Measurements from ENCODE around the gene GSTP1. TPM values are rescaled to one million over a fixed set of nuclear protein-coding genes. Genes with fewer than 3 reads are reported as not detected.
"Not testable (repeated sequence)": the region's sequence is repeated elsewhere in the genome, so short reads cannot be mapped to it uniquely, and the experiment has no call there.

GSTP1 gene
- total and polyA plus RNA-seq, 4 donors: 632 to 2,206 (median 1,023) TPM

- Histone ChIP-seq H3K9ac (ENCODE audit: insufficient read depth in 1 of 2, low read length in 2 of 2) (peak overlapping the region in 1 of 2 donors; percentile 23), H3K27me3 (ENCODE audit: control insufficient read depth in 3 of 3, insufficient read depth in 3 of 3, low read length in 2 of 3) (no peaks in the 10 kb centered on the region), H3K4me1 (ENCODE audit: control insufficient read depth in 5 of 5, insufficient read depth in 5 of 5, low read length in 5 of 5) (peaks cover 0 to 12% (median 0%) of the 10 kb centered on the region in 5 donors), H3K4me3 (no peak overlapping the region), H3K27ac (ENCODE audit: low read depth in 1 of 2, low read length in 1 of 2) (peak overlapping the region in 1 of 2 donors; percentile 55), H3K36me3 (ENCODE audit: control insufficient read depth in 4 of 4, insufficient read depth in 4 of 4, low read length in 4 of 4) (no peaks in the 10 kb centered on the region), H3K9me3 (ENCODE audit: control insufficient read depth in 4 of 4, insufficient read depth in 3 of 4, low read length in 3 of 4) (no peaks in the 10 kb centered on the region)
- TF ChIP-seq CTCF (IDR thresholded peaks at IDR 0.05; ENCODE audit: control extremely low read depth, extremely low read depth): no peak
- WGBS, 2 donors: 63 to 79% methylated on average over 10 of the region's 10 CpGs
- ATAC-seq (ENCODE audit: insufficient read depth, low FRiP score): no peak
- DNase-seq: no peak
Observed at GRCh38 chr11:67562963-67563704, 20.5 kb upstream of the GSTP1 start.

DNA sequence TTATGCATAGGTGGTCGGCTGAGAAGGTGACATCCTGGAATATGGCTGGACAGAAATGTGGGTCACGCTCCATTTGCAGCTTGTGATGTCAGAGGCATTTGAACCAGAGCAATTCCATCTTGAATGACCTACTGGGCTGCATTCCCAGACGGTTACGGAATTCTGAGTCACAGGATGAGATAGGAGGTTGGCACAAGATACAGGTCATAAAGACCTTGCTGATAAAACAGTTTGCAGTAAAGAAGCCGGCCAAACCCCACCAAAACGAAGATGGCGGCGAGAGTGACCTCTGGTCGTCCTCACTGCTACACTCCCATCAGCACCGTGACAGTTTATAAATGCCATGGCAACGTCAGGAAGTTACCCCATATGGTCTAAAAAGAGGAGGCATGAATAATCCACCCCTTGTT lies 19.9 kb upstream of the GSTP1 start:
- peaks cover 0 to 11% (median 0%) of the 10 kb centered on the region in 5 donors for H3K4me1 ChIP-seq (ENCODE audit: control insufficient read depth in 5 of 5, insufficient read depth in 5 of 5, low read length in 5 of 5)

GRCh38 chr11:67564230-67564629 lies 19.4 kb upstream of the GSTP1 start:
- Histone ChIP-seq H3K36me3 (ENCODE audit: control insufficient read depth in 4 of 4, insufficient read depth in 4 of 4, low read length in 4 of 4) (no peaks in the 10 kb centered on the region), H3K4me3 (no peak overlapping the region), H3K9ac (ENCODE audit: insufficient read depth in 1 of 2, low read length in 2 of 2) (no peak overlapping the region), H3K27ac (ENCODE audit: low read depth in 1 of 2, low read length in 1 of 2) (peak overlapping the region in 1 of 2 donors; percentile 82), H3K4me1 (ENCODE audit: control insufficient read depth in 5 of 5, insufficient read depth in 5 of 5, low read length in 5 of 5) (peaks cover 0 to 8% (median 0%) of the 10 kb centered on the region in 5 donors), H3K27me3 (ENCODE audit: control insufficient read depth in 3 of 3, insufficient read depth in 3 of 3, low read length in 2 of 3) (no peaks in the 10 kb centered on the region), H3K9me3 (ENCODE audit: control insufficient read depth in 4 of 4, insufficient read depth in 3 of 4, low read length in 3 of 4) (no peaks in the 10 kb centered on the region)
- ATAC-seq (ENCODE audit: insufficient read depth, low FRiP score) (no peak), DNase-seq (no peak)
- WGBS, 2 donors: 88 to 93% methylated on average over 4 of the region's 4 CpGs
- no peak for TF ChIP-seq CTCF (IDR thresholded peaks at IDR 0.05; ENCODE audit: control extremely low read depth, extremely low read depth)

More for the DNA sequence above, 19.9 kb upstream of the GSTP1 start:
- ATAC-seq (ENCODE audit: insufficient read depth, low FRiP score); H3K9ac ChIP-seq (ENCODE audit: insufficient read depth in 1 of 2, low read length in 2 of 2); H3K36me3 ChIP-seq (ENCODE audit: control insufficient read depth in 4 of 4, insufficient read depth in 4 of 4, low read length in 4 of 4); DNase-seq; H3K27me3 ChIP-seq (ENCODE audit: control insufficient read depth in 3 of 3, insufficient read depth in 3 of 3, low read length in 2 of 3); H3K4me3 ChIP-seq; H3K9me3 ChIP-seq (ENCODE audit: control insufficient read depth in 4 of 4, insufficient read depth in 3 of 4, low read length in 3 of 4): not testable (repeated sequence)
- WGBS, 2 donors: 64 to 80% methylated on average over 11 of the region's 11 CpGs
- H3K27ac ChIP-seq (ENCODE audit: low read depth in 1 of 2, low read length in 1 of 2): peak overlapping the region in 1 of 2 donors; percentile 82

DNA sequence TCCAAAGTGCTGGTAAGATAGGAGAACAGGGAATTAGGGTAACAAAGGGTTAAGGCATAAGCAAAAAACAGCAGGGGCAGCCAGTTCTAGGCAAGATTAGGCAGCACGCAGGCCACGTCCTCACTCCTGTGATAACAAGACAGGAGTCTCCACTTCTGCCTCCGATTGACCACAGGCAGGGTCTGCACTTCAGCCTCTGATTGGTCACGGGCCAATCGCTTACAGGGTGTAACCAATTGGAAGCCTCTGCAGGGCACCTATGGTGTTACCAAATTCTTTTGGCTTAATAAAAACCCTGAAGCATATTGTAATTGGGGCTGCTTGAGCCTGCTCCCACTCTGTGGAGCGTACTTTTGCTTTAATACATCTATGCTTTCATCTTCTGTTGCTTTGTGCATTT lies 12.2 kb upstream of the GSTP1 start:
- ATAC-seq (ENCODE audit: insufficient read depth, low FRiP score): no peak
- DNase-seq: no peak
- TF ChIP-seq CTCF (IDR thresholded peaks at IDR 0.05; ENCODE audit: control extremely low read depth, extremely low read depth): no peak
- WGBS, 2 donors: 71 to 75% methylated on average over 6 of the region's 6 CpGs
- Histone ChIP-seq H3K9me3 (ENCODE audit: control insufficient read depth in 4 of 4, insufficient read depth in 3 of 4, low read length in 3 of 4) (no peaks in the 10 kb centered on the region), H3K4me3 (no peak overlapping the region), H3K4me1 (ENCODE audit: control insufficient read depth in 5 of 5, insufficient read depth in 5 of 5, low read length in 5 of 5) (peaks cover 0 to 2% (median 0%) of the 10 kb centered on the region in 5 donors), H3K36me3 (ENCODE audit: control insufficient read depth in 4 of 4, insufficient read depth in 4 of 4, low read length in 4 of 4) (no peaks in the 10 kb centered on the region), H3K27ac (ENCODE audit: low read depth in 1 of 2, low read length in 1 of 2) (no peak overlapping the region), H3K27me3 (ENCODE audit: control insufficient read depth in 3 of 3, insufficient read depth in 3 of 3, low read length in 2 of 3) (no peaks in the 10 kb centered on the region), H3K9ac (ENCODE audit: insufficient read depth in 1 of 2, low read length in 2 of 2) (no peak overlapping the region)
